ENCODE measurements around the gene DNAJB8.

DNAJB8 gene

DNA sequence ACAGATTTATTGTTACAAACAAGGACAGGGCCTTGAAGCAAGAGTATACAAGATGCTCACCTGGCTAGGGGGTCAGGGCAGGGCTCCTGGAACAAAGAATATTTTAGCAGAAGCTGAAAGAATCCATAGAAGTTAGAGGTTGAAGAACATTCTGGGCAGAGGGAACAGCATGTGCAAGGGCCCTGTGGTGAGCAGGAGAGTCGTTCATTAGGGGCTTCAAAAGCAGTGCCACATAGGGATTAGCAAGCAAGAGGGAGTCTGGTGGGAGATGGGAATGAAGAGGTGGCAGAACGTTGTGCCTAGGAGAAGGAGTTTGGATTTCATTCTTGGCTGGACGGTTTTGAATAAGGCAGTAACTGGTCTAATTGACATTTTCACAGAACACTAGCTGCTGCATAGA, 22.9 kb downstream of the DNAJB8 start:
- no peak for DNase-seq (ENCODE audit: low read depth)

- no peak for DNase-seq (ENCODE audit: low read depth)
Measured at GRCh38 chr3:128442949-128443348, 23.7 kb downstream of the DNAJB8 start.

DNA sequence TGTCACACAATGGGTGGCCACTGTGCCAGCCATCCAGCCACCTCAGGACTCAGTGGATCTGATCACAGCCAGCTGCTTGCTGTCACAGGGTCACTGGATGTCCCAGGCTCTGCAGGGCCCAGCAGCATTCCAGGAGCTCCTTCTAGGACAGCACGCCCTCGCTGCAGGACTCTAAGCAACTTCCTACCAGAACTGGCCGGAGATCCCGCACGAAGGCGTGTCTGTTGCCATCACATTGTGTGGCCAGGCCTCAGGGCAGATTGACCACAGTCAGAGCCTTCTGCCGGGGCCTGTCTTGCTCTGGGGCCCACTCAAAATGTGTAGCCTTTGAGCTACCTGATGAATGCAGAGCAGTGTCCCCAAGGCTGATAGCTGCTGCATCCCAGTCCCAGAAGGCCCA, 24.6 kb downstream of the DNAJB8 start:
- no peak for DNase-seq (ENCODE audit: low read depth)

GRCh38 chr3:128439226-128439625, 27.5 kb downstream of the DNAJB8 start:
- DNase-seq (ENCODE audit: low read depth), result no peak

- no peak for DNase-seq (ENCODE audit: low read depth)
Measured at GRCh38 chr3:128438488-128439072, 28.1 kb downstream of the DNAJB8 start.

- no peak for DNase-seq (ENCODE audit: low read depth)
Measured at GRCh38 chr3:128436214-128436613, 30.5 kb downstream of the DNAJB8 start.

DNA sequence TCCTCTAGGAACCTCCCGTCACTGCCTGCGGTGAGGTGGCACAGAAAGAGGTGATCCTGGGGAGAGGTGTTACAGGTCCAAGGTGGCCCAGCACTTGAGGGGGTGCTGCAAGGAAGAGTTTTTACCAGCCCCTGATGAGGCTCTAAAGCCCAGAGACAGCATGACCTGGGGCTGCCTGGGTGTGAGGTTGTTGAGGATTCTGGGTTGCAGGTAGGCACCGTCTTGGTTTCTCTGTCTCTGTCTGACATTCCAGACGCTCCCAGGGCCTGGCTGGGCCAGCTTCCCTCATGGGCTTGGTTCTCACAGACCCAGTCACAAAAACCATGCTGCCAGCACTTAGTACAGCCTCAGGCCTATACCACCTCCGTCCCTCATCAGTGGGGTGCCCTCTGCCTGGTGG, 31.1 kb downstream of the DNAJB8 start:
- no peak for DNase-seq (ENCODE audit: low read depth)

- no peak for DNase-seq (ENCODE audit: low read depth)
Measured at GRCh38 chr3:128435058-128435457, 31.6 kb downstream of the DNAJB8 start.

GRCh38 chr3:128434524-128434923, 32.2 kb downstream of the DNAJB8 start:
- no peak for DNase-seq (ENCODE audit: low read depth)

- DNase-seq (ENCODE audit: low read depth), result no peak
Measured at GRCh38 chr3:128433837-128434165, 32.9 kb downstream of the DNAJB8 start.

DNA sequence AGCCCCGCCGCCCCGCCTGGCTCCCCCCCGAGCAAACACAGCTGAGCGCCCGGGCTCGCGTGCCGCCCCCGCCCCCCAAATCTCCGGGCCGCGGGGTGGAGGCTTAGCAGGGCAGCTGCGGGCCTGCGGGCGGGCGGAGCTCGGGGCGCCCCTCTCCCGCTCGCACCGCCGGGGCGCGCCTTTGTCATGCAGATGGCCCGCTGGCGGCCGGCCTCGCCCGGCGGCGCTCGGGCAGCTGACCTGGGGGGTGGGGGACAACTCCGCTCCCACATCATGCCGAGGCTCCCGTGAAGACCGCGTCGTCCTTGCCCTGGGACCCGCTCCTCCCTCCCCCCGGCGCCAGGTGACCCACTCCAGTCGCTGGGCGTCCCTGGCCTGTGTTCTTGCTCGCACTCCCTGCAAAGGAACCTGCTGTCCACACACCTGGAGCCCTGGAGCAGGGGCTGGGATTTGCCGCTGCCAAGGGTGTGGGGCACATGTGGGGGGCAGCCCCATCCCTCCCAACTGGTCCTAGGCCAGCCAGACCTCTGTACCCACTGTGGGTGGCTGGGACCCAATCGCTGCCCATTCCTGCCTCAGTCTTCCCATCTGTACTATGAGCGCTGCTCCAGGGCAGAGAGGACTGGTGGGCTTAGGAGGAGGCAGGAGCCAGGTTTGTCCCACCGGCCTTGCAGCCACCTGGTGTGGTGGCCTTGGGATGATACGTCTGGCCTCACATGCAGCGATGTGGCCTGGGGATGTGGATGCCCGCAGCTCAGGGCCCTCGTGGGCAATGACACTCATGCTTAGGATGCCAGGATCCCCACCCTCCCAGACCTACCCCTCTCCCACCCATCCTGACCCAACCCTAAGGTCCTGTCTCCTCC, 33.5 kb downstream of the DNAJB8 start:
- DNase-seq (ENCODE audit: low read depth), result no peak

- DNase-seq (ENCODE audit: low read depth), result no peak
Measured at GRCh38 chr3:128432301-128432970, 34.3 kb downstream of the DNAJB8 start.

DNA sequence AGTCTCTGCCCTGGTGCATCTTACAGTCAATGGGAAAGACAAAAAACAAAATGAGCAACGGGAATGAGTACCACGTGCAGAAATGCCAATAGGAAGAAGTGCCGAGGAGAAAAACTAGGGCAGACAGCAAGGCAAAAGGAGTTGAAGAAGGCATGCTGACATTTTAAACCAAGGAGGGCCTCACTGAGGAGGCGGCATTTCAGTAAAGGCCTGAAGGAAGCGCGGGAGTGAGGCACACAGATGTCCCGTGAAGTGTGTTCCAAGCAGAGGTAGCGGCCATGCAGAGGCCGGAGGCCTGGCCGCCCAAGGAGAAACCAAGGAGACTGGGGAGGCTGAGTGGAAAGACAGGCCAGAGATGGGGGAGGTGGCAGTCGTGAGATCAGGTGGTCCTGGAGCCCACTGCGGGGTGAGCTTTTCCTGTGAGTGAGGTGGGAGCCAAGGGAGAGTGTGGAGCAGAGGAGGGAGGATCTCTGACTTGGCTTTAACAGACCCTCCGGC, 34.8 kb downstream of the DNAJB8 start:
- DNase-seq (ENCODE audit: low read depth), result no peak

DNA sequence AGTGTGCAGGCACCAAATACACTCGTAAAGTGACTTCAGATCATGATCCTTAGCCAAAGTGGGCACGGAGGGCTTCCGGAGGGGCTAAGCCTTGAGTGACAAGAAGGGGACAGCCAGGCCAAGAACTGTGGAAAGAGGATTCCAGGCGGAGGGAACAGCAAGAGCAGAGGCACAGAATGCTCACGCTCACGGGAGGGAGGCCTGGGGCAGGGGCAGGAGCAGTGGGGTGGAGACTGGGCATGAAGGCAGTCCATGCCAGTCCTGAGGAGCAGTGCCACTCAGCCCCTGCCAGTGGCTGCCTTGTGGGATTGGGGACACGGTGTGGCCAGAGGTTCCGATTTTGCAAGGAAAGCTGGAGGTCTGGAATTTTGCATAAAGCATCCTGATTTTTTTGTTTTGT, 36.0 kb downstream of the DNAJB8 start:
- no peak for DNase-seq (ENCODE audit: low read depth)

GRCh38 chr3:128430301-128430700, 36.4 kb downstream of the DNAJB8 start:
- DNase-seq (ENCODE audit: low read depth), result no peak

DNA sequence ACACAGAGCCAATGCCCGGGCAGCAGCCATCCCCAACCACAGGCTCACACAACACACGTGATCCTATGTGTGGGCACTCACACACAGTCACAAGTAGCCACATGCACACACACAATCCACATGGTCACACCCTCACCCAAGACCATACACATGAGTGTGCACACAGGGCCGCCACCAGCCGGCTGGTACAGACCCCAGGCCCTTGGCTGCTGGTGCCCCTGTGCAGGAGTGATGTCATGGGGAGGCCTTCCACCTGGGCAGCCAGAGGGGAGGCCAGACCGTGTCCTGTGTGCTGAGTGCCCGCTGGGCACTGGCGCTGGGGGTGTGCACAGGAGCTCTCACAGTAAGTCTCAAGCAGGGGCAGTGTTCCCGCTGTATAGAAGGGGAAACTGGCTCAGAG, 36.9 kb downstream of the DNAJB8 start:
- no peak for DNase-seq (ENCODE audit: low read depth)

GRCh38 chr3:128429275-128429674, 37.4 kb downstream of the DNAJB8 start:
- DNase-seq (ENCODE audit: low read depth), result no peak

DNA sequence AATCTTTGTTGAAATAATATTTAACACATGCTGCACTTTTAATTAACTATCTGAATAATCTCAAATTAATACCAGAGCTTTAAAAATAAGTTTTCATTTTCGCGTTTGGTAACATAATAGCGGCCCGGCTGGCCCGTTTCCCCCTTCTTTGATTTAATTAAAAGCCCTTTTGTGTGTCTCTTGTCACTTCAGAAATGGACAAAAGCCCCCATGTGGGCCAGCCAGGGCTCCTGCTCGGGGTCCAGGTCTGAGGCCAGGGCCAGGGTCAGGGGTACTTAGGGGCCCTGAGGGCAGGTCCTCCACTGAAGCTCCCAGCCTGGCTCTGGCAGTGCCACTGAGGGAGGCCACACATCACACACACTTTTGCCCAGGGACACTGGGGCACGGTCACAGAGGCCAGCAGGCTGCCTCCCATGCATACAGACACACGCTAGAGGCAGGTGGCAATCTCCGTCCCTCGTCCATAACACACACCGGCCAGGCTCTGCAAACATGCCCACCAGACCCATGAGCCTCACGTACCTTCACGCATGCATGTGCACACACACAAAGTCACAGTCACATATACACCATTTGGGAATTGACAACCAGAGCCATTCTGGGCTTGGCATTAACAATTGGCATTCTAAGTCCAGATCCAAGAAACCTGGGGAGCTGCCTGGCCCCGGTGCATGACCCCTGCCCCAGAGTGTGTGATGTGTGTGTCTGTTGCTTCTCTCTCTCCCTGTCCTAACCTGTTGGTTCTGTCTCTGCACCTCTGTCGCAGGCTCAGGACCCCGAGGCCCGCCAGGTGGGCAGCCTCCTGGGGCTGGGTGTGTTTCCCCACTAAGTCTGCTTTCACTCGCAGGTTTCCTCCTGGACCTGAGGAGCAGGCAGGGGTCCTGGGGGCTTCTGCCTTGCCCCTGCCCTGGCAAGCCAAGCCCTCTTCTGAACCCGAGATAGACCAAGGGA, 38.5 kb downstream of the DNAJB8 start:
- no peak for DNase-seq (ENCODE audit: low read depth)

GRCh38 chr3:128427175-128427857, 39.4 kb downstream of the DNAJB8 start:
- no peak for DNase-seq (ENCODE audit: low read depth)

DNA sequence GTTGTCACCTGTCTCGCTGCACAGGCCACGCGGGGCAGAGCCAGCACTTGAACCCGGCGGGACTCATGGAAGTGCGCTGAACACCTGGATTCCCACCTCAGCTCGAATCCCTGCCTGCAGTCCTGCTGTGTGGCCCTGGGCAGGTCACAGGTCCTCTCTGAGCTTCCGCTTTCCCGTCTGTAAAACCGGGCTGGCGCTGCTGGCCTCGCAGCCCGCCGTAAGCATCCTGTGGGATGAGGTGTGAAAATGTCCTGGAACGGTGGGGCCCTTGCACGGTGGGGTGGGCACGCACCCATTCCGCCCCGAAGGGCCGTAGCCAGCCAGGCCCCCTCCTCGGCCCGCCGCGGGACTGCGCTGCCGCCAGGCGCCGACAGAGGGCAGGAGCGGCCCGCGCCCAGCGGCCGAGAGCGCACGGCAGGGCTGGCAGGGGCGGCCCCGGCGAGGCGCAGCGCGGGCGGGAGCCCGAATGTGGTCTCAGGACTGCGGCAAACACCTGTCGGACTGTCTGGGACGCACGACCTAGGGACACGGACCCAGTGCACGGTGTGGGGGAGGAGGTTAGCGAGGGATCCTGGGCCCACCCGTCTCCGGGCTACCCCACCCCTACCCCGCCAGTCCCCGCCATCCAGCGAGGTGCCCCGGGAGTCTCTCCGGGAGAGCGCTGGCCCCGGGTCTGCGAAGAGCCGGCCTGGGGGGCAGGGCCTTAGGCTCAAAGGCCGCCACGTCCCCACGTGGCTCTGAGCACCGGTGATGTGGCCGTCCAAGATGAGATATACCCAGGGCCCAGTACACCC, 40.4 kb downstream of the DNAJB8 start:
- no peak for DNase-seq (ENCODE audit: low read depth)

- no peak for DNase-seq (ENCODE audit: low read depth)
Measured at GRCh38 chr3:128425846-128426127, 40.9 kb downstream of the DNAJB8 start.
